Right lobe of liver (tissue), 6 donors: ENCODE data around the gene PTPRN2. TPM values are rescaled to one million over a fixed set of nuclear protein-coding genes. Genes with fewer than 3 reads are reported as not detected.

Source experiments
- ATAC-seq, 4 donors: fragments of 200-7000 bp; cut with Tn5 transposase; one replicate each; pipeline ENCODE4 v1.9.1; 2020; ENCODE audit warnings: mild to moderate bottlenecking in 4 of 4, moderate library complexity in 4 of 4
- DNase-seq, 3 donors: peaks; one replicate each; pipeline ENCODE4 v3.0.0-alpha.2; 2020
- H3K27ac ChIP-seq, 3 donors: fragments of 200-600 bp; one replicate each; pipeline ENCODE4 v1.8.0; 2022
- H3K27me3 ChIP-seq, 2 donors: fragments of 200-600 bp; one replicate each; pipeline ENCODE4 v1.8.0; 2022
- H3K36me3 ChIP-seq, 4 donors: fragments of 200-600 bp; sonication (generic) in 1 of 4; one replicate each; pipeline versions ENCODE4 v1.5.1 to v1.8.0; 2017 to 2022; ENCODE audit warnings: control low read depth in 1 of 4
- H3K4me1 ChIP-seq, 4 donors: fragments of 200-600 bp; sonication (generic) in 1 of 4; one replicate each; pipeline versions ENCODE4 v1.5.1 to v1.8.0; 2017 to 2022; ENCODE audit warnings: control low read depth in 1 of 4
- H3K4me3 ChIP-seq, 3 donors: fragments of 200-600 bp; one replicate each; pipeline ENCODE4 v1.8.0; 2022
- H3K9me3 ChIP-seq, 4 donors: fragments of 200-600 bp; sonication (generic) in 1 of 4; one replicate each; pipeline versions ENCODE4 v1.5.1 to v1.8.0; 2017 to 2022; ENCODE audit warnings: control low read depth in 1 of 4
- CTCF ChIP-seq, 4 donors: fragments of 200-600 bp in 3 of 4; fragments of 450-650 bp in 1 of 4; IDR thresholded peaks; one replicate each; pipeline versions ENCODE4 v1.5.1 to v1.8.0; 2016 to 2022; ENCODE audit warnings: antibody characterized with exemption in 4 of 4, mild to moderate bottlenecking in 2 of 4
- POLR2A ChIP-seq: fragments of 450-650 bp; IDR thresholded peaks from one replicate; pipeline ENCODE4 v1.6.1; 2017; ENCODE audit warnings: antibody characterized with exemption, mild to moderate bottlenecking
- WGBS: methylation state at CpG from one replicate; pipeline ENCODE4 v1.1.6; 2018; ENCODE audit warnings: low coverage, low lambda C conversion rate; ENCODE audit not compliant: insufficient coverage; ENCODE audit errors: missing lambda C conversion rate; 5-methylcytosine and 5-hydroxymethylcytosine counted together
- intact Hi-C, 2 donors: fragments of 100-400 bp; cut with DNase I; formaldehyde crosslinking; loops; one replicate each; pipeline versions ENCODE4 v1.11.2 to v1.14.1; 2022
- total RNA-seq, 6 experiments: library from RNA; depleted of rRNA in 2 of 6; stranded (reverse); fragments of >200 nt in 2 of 6; fragmentation: NEBNext Ultra II Directional in 3 of 6; extraction: Animal tissue kit (Norgen Biotek cat#: 25700) in 3 of 6; gene quantifications; one replicate each; pipeline versions ENCODE4 v1.1.0 to v1.2.4, GENCODE V29; 2016 to 2023
- donor health status: DM: no; HTN: yes; CAD: no.
- donor health status: DM: no; HTN: no; CAD: no.
- donor health status: DM: no; HTN: no; CAD: no.
- donor health status: DM: no; HTN: yes; CAD: no.
- donor health status: DM: no; HTN: yes; CAD: no.

The PTPRN2 gene
- total RNA-seq, 6 experiments from 2014 or later: 0.15 to 0.87 (median 0.67) TPM

- TF ChIP-seq POLR2A: no peak
- no peak for TF ChIP-seq CTCF (IDR thresholded peaks at IDR 0.05)
- intact Hi-C loops: no loop called here
- DNase-seq (peak in 2 of 3 donors; percentile 22 to 23), ATAC-seq (no peak)
- no peak overlapping the region for H3K27ac ChIP-seq
- H3K36me3 ChIP-seq: no peaks in the 10 kb centered on the region
- H3K9me3 ChIP-seq: no peaks in the 10 kb centered on the region
- H3K27me3 ChIP-seq: no peaks in the 10 kb centered on the region
- H3K4me1 ChIP-seq: no peaks in the 10 kb centered on the region
- no peak overlapping the region for H3K4me3 ChIP-seq
- WGBS: 80% methylated on average over 1 of the region's 8 CpGs
Observed at GRCh38 chr7:157520249-157520648, 1067.4 kb downstream of the PTPRN2 start.

GRCh38 chr7:157519798-157520244, 1067.8 kb downstream of the PTPRN2 start:
- no peaks in the 10 kb centered on the region for H3K9me3 ChIP-seq
- whole genome bisulfite sequencing: 37% methylated on average over 4 of the region's 16 CpGs
- intact Hi-C loops: no loop called here
- no peak overlapping the region for H3K27ac ChIP-seq
- peak in 2 of 3 donors; percentile 25 to 30 for DNase-seq
- no peak for TF ChIP-seq POLR2A
- TF ChIP-seq CTCF (IDR thresholded peaks at IDR 0.05): no peak
- H3K4me1 ChIP-seq: no peaks in the 10 kb centered on the region
- ATAC-seq: no peak
- H3K36me3 ChIP-seq: no peaks in the 10 kb centered on the region
- no peaks in the 10 kb centered on the region for H3K27me3 ChIP-seq
- no peak overlapping the region for H3K4me3 ChIP-seq

DNA sequence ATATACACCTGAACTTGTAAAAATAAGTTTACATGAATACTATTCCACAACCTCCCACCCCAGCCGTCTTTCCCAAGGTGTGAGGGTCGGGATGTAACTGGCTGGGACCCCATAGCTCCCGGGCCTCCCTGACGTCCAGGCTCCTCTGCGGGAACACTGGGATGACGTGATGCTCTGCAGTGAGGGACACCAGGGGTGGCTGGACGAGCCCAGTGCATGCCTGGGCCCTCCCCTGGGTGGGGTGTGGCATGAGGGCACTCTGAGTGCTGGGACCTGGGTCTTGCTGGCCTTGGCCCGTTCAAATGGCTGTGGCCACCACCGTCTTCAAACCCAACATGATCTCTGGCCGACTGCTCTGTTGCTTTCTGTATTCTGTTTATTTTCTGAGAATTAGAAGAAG, 1068.4 kb downstream of the PTPRN2 start:
- Histone ChIP-seq H3K36me3 (no peaks in the 10 kb centered on the region), H3K4me1 (no peaks in the 10 kb centered on the region), H3K27ac (no peak overlapping the region), H3K4me3 (no peak overlapping the region), H3K27me3 (no peaks in the 10 kb centered on the region), H3K9me3 (no peaks in the 10 kb centered on the region)
- ATAC-seq: no peak
- no peak for TF ChIP-seq POLR2A
- no peak for TF ChIP-seq CTCF (IDR thresholded peaks at IDR 0.05)
- WGBS: 23% methylated on average over 3 of the region's 10 CpGs
- intact Hi-C loops: no loop called here
- peak in 2 of 3 donors; percentile 28 to 33 for DNase-seq

GRCh38 chr7:157518514-157519175, 1069.0 kb downstream of the PTPRN2 start:
- ATAC-seq: no peak
- no peaks in the 10 kb centered on the region for H3K27me3 ChIP-seq

More at GRCh38 chr7:157518514-157519175, 1069.0 kb downstream of the PTPRN2 start:
- Histone ChIP-seq H3K4me3 (no peak overlapping the region), H3K36me3 (no peaks in the 10 kb centered on the region), H3K27ac (no peak overlapping the region), H3K9me3 (no peaks in the 10 kb centered on the region), H3K4me1 (no peaks in the 10 kb centered on the region)
- intact Hi-C loops: no loop called here
- TF ChIP-seq CTCF (IDR thresholded peaks at IDR 0.05) (no peak), POLR2A (no peak)
- WGBS: no CpG with 5 or more reads among the region's 6 CpGs
- DNase-seq: peak in 1 of 3 donors; percentile 37
